Hippocampal formation (tissue), 2 donors: Measurements from ENCODE around the gene CTNNA2.
"Not testable (repeated sequence)": the region's sequence is repeated elsewhere in the genome, so short reads cannot be mapped to it uniquely, and the experiment has no call there.

ENCODE experiments used
- DNase-seq, 2 donors: peaks; one replicate each; lab custom pipeline; 2025; lab: John Stamatoyannopoulos, UW

The CTNNA2 gene

DNA sequence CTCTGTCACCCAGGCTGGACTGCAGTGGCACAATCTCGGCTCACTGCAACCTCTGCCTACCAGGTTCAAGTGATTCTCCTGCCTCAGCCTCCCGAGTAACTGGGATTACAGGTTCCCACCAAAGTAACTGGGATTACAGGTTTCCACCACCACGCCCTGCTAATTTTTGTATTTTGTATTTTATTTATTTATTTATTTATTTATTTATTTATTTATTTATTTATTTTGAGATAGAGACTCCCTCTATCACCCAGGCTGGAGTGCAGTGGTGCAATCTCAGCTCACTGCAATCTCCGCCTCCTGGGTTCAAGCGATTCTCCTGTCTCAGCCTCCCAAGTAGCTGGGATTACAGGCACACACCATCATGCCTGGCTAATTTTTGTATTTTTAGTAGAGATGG is 633.9 kb downstream of the CTNNA2 start:
- not testable (repeated sequence) for DNase-seq

GRCh38 chr2:80147690-80148089 is 634.8 kb downstream of the CTNNA2 start:
- no peak for DNase-seq

- no peak for DNase-seq
These were observed 636.1 kb downstream of the CTNNA2 start for GRCh38 chr2:80148906-80149305.

- no peak for DNase-seq
These were observed 637.1 kb downstream of the CTNNA2 start for GRCh38 chr2:80149991-80150390.

DNA sequence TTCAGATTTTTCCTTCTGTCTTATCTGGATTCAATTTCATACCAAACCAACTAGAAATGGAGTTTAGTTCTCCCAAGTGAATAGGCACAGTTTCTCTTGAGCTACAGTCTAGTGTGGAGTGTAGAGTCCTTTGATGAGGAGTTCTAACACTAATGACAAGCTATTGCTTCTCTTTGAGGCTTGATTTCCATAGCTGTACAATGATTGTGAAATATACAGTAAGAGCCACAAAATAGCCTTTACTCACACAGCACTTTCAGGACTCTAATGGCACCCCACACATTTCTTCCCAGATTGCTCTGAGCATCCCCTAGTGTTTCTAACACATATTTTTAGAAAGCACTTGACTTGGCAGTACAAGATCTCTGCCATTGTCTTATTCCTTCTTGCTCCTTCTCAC is 638.4 kb downstream of the CTNNA2 start:
- no peak for DNase-seq

GRCh38 chr2:80151651-80152050 is 638.8 kb downstream of the CTNNA2 start:
- DNase-seq = no peak

GRCh38 chr2:80153151-80153550 is 640.3 kb downstream of the CTNNA2 start:
- no peak for DNase-seq

GRCh38 chr2:80153768-80154167 is 640.9 kb downstream of the CTNNA2 start:
- DNase-seq = no peak

DNA sequence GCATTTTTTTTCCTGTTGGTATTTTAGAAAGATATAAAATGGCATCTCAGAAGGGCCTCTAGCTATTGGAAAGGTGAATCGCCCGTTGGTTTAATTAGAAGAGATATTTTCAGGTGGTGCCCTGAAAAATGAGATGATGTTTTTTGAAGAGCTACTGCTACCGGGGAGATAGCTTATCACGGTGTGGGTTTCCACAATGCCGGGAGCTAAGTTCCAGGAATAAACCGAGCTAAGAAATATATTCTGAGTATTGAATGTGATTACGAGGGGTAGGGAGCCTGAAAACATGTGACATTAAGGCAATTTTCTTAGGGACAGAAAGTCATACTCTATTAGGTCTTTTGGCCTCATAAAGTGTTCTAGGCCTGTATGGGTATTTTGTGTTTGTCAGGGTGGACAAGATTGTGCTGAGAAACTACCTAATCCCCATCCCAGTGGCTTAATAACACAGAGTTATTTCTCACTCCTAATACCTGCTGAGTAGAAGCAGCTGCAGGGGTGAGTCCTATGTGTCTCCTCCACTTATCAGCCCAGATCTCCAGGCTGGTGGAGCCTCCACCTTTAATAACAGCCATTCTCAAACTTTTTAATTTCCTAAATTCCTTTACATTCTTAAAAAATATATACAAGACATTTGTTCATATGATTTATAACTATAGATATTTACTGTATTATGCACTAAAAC is 641.5 kb downstream of the CTNNA2 start:
- DNase-seq = no peak

- no peak for DNase-seq
These were observed 651.5 kb downstream of the CTNNA2 start for GRCh38 chr2:80164375-80164774.

DNA sequence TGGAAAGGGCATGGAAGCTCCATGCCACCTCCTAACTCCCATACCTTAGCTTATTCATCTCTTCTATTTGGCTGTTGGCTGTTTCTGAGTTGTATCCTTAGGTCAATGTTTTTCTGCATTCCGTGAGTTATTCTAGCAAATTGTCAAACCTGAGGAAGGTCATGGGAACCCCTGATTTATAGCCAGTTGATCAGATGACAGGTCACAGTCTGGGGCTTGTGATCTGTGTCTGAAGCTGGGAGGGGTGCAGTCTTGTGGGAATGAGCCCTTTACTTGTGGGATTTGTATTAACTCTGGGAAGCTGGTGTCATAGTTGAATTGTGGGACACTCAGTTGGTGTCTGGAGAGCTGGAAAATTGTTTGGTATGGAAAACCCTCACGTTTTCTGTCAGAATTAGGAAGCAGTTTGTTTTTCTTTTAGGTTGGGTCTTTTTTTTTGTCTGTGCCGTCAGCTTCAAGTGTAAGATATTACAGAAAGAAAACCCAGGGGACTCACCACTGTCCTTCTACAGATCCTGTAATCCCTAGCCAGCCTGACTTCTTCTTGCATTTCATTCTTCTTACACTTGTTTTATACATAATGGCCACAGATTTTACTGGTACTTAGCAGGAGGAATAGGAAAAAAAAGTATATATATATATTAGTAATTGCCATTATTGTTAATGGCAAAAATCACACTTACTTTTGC is 653.8 kb downstream of the CTNNA2 start:
- no peak for DNase-seq

GRCh38 chr2:80167284-80167808 is 654.5 kb downstream of the CTNNA2 start:
- DNase-seq = no peak

GRCh38 chr2:80168037-80168436 is 655.2 kb downstream of the CTNNA2 start:
- DNase-seq = no peak

GRCh38 chr2:80168801-80169200 is 656.0 kb downstream of the CTNNA2 start:
- no peak for DNase-seq

DNA sequence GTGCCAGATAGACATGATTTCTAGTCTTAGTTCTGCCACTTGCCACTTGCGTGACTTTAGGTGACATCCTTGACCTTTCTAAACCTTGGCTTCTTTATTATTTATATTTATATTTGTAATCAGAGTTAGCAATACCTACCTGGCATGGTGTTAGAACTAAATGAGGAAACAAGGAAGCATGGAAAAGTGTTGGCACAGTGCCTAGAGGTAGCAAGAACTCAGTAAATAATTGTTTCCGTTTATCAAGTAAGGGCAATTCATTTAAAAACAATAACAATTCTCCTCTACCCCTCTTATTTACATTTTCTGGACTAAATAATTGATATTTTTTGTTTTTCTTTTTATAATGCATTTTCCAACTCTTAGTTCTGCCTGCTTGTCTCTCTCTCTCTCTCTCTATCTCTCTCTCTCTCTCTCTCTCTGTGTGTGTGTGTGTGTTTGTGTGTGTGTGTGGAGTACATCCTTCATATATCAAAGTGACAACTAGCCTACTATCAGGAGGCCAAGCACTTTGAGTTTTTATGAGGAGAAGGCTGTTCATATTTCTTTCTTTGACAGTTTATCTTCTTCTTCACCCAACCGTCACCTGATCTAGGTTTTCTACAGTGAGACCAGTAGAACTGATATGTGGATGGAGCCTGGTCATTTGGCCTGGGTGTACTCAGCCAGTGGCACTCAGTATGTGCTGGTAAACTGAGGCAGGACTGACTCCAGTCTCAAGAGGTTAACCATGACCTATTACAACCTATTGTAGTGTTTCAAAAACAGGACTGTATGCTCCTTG is 657.2 kb downstream of the CTNNA2 start:
- DNase-seq = no peak

DNA sequence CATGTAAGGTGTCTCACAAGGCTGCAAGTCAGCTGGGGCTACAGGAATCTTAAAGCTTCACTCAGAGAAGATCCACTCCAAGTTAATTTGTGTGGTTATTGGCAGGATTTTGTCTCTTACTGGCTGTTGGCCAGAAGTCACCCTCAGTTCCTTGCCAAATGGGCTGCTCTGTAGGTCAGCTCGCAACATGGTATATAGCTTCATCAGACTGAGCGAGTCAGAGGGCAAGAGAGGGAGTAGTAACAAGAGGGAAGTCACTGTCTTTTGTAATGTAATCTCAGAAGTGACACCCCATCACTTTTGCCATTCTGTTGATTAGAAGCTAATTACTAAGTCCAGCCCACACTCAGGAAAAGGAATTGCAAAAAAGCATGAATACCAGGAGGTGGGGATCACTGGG is 672.2 kb downstream of the CTNNA2 start:
- DNase-seq = no peak

- no peak for DNase-seq
These were observed 673.4 kb downstream of the CTNNA2 start for GRCh38 chr2:80186262-80186661.

- peak in 1 of 2 donors; percentile 27 for DNase-seq
These were observed 674.3 kb downstream of the CTNNA2 start for GRCh38 chr2:80187156-80187555.

DNA sequence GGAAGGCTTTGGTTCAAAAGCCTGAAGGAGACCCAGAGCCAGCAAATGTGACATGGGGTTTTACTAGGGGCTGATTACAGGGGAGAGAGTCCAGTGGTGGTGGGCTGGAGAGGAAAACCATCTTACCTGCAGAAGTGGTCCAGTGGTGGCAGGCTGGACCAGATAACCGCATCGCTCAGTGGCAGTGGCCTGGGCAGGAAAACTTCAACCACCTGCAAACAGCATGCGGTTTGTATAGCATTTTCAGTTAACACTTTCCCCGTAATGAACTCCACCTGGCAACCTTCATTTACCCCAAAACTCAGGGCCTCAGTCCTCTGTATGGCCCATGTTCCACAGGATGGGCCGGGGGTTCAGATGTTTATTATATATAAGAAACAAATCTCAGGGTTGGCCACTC is 677.3 kb downstream of the CTNNA2 start:
- DNase-seq = no peak

GRCh38 chr2:80193566-80193965 is 680.7 kb downstream of the CTNNA2 start:
- DNase-seq = no peak

GRCh38 chr2:80195034-80195433 is 682.2 kb downstream of the CTNNA2 start:
- DNase-seq = no peak

DNA sequence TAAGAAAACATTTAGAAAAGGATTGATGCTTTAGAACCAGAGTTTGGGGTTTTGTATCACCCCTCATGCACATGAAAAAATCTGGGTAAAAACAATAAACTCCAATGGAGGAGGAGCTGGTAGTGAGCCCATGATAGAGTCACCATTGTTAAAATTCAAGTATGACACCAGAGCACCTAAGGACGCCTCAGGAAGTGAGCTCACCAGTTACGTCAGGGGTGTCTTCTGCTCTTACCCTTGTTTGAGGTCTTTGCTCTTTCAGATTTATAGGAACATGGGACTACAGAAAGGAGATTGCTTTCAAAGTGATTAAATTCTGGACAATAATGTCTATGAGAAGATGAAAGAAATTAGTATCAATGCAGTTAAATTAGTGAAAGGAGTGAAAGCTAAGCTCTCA is 685.2 kb downstream of the CTNNA2 start:
- DNase-seq = no peak

GRCh38 chr2:80199504-80199903 is 686.7 kb downstream of the CTNNA2 start:
- DNase-seq = no peak
